ENCODE data around the gene STK11.
A peak's percentile ranks its signal among the peaks of the same experiment; 100 is the strongest.
"Not testable (repeated sequence)": the region's sequence is repeated elsewhere in the genome, so short reads cannot be mapped to it uniquely, and the experiment has no call there.

The STK11 gene

GRCh38 chr19:1169411-1169791 is 36.2 kb upstream of the STK11 start:
- no peak for DNase-seq

GRCh38 chr19:1169921-1170885 is 35.4 kb upstream of the STK11 start:
- peak; percentile 16 for DNase-seq

- DNase-seq, result peak; percentile 16
Observed at GRCh38 chr19:1170938-1171754, 34.4 kb upstream of the STK11 start.

GRCh38 chr19:1171755-1172352 is 33.7 kb upstream of the STK11 start:
- peak; percentile 18 for DNase-seq

- DNase-seq, result peak; percentile 21
Observed at GRCh38 chr19:1172353-1173158, 33.0 kb upstream of the STK11 start.

GRCh38 chr19:1173159-1173844 is 32.3 kb upstream of the STK11 start:
- DNase-seq, result peak; percentile 36

GRCh38 chr19:1173845-1174809 is 31.5 kb upstream of the STK11 start, which contains the start of gene SBNO2:
SBNO2 (minus strand) TSS chr19:1174268; CDS start chr19:1154276, 19,992 bp downstream.
- DNase-seq, result peak; percentile 93

GRCh38 chr19:1177322-1178114 is 28.1 kb upstream of the STK11 start:
- no peak for DNase-seq

GRCh38 chr19:1181606-1182005 is 24.0 kb upstream of the STK11 start:
- no peak for DNase-seq

GRCh38 chr19:1182068-1182467 is 23.5 kb upstream of the STK11 start:
- no peak for DNase-seq

GRCh38 chr19:1182727-1183126 is 22.9 kb upstream of the STK11 start:
- no peak for DNase-seq

- DNase-seq, result no peak
Observed at GRCh38 chr19:1183543-1184172, 21.9 kb upstream of the STK11 start.

- DNase-seq, result peak; percentile 44
Observed at GRCh38 chr19:1189419-1189818, 16.2 kb upstream of the STK11 start.

GRCh38 chr19:1199531-1199930 is 6.0 kb upstream of the STK11 start:
- DNase-seq, result no peak

- DNase-seq, result not testable (repeated sequence)
Observed at GRCh38 chr19:1200614-1201013, 5.0 kb upstream of the STK11 start.

- peak; percentile 29 for DNase-seq
Observed at GRCh38 chr19:1206150-1206863, 729 bp downstream of the STK11 start.

- DNase-seq, result peak; percentile 47
Observed at GRCh38 chr19:1206864-1207450, 1.4 kb downstream of the STK11 start.

GRCh38 chr19:1208830-1209229 is 3.3 kb downstream of the STK11 start:
- not testable (repeated sequence) for DNase-seq

All from activated T-cell treated with anti-CD3 and anti-CD28 coated beads, Interleukin-2, amount 50 U/mL, for 1 hour (primary cell).